MM.1S (cell line): Measurements from ENCODE around the gene EPN1.

Experiments
- DNase-seq: peaks from one replicate; pipeline ENCODE4 v3.0.0-alpha.2; 2015
- H2AFZ ChIP-seq: fragments of 300-600 bp; sonication (generic); 2 replicates; pipeline ENCODE4 v1.6.0; 2016; ENCODE audit warnings: antibody characterized with exemption, low read length
- H3F3A ChIP-seq: fragments of 300-600 bp; sonication (generic); 2 replicates; pipeline ENCODE4 v1.6.1; 2016; ENCODE audit warnings: mild to moderate bottlenecking, antibody characterized with exemption, low read length, moderate library complexity, mixed read lengths; ENCODE audit not compliant: insufficient read depth
- H3K27ac ChIP-seq: fragments of 300-600 bp; sonication (generic); 2 replicates; pipeline ENCODE4 v1.5.1; 2016; ENCODE audit warnings: mild to moderate bottlenecking, low read length
- H3K27me3 ChIP-seq: fragments of 300-600 bp; sonication (generic); replicated peaks from 2 replicates; pipeline ENCODE4 v1.6.0; 2016; ENCODE audit warnings: low read length; ENCODE audit not compliant: insufficient read depth
- H3K36me3 ChIP-seq: fragments of 300-600 bp; sonication (generic); replicated peaks from 2 replicates; pipeline ENCODE4 v1.6.1; 2016; ENCODE audit warnings: mild to moderate bottlenecking, low read length, mixed read lengths; ENCODE audit not compliant: insufficient read depth
- H3K4me1 ChIP-seq: fragments of 300-600 bp; sonication (generic); 2 replicates; pipeline ENCODE4 v1.6.1; 2016; ENCODE audit warnings: low read length, mixed read lengths
- H3K4me2 ChIP-seq: fragments of 300-600 bp; sonication (generic); 2 replicates; pipeline ENCODE4 v1.6.0; 2016; ENCODE audit warnings: low read depth, low read length
- H3K4me3 ChIP-seq: fragments of 300-600 bp; sonication (generic); 2 replicates; pipeline ENCODE4 v1.5.1; 2016; ENCODE audit warnings: low read length, mixed read lengths
- H3K79me2 ChIP-seq: fragments of 300-600 bp; sonication (generic); 2 replicates; pipeline ENCODE4 v1.6.1; 2016; ENCODE audit warnings: mixed run types, low read length, mixed read lengths
- H3K9ac ChIP-seq: fragments of 300-600 bp; sonication (generic); 2 replicates; pipeline ENCODE4 v1.6.1; 2016; ENCODE audit warnings: low read length, mixed read lengths
- H3K9me2 ChIP-seq: fragments of 300-600 bp; sonication (generic); replicated peaks from 2 replicates; pipeline ENCODE4 v1.6.1; 2016; ENCODE audit warnings: mild to moderate bottlenecking, low read length, mixed read lengths; ENCODE audit not compliant: insufficient read depth
- H3K9me3 ChIP-seq: fragments of 300-600 bp; sonication (generic); replicated peaks from 2 replicates; pipeline ENCODE4 v1.6.1; 2016; ENCODE audit warnings: mild to moderate bottlenecking, low read length, mixed read lengths; ENCODE audit not compliant: insufficient read depth
- H4K20me1 ChIP-seq: fragments of 300-600 bp; sonication (generic); 2 replicates; pipeline ENCODE4 v1.6.1; 2016; ENCODE audit warnings: mild to moderate bottlenecking, low read length, moderate library complexity, mixed read lengths; ENCODE audit not compliant: insufficient read depth
- CTCF ChIP-seq: fragments of 300-600 bp; sonication (generic); IDR thresholded peaks from 2 replicates; pipeline ENCODE4 v1.5.1; 2016; ENCODE audit warnings: antibody characterized with exemption, low read length, mixed read lengths
- EZH2 ChIP-seq: fragments of 300-600 bp; sonication (generic); optimal IDR thresholded peaks from 2 replicates; pipeline ENCODE3; 2017; ENCODE audit warnings: low read depth, mild to moderate bottlenecking, antibody characterized with exemption, low read length, mixed read lengths
- EZH2phosphoT487 ChIP-seq: fragments of 300-600 bp; sonication (generic); IDR thresholded peaks from 2 replicates; pipeline ENCODE4 v1.6.1; 2018; ENCODE audit warnings: antibody characterized with exemption, low read length

Gene EPN1

GRCh38 chr19:55680339-55681130, 5.5 kb downstream of the EPN1 start:
- Histone ChIP-seq H3K9me2 (no peaks in the 10 kb centered on the region), H3K79me2 (peaks cover 93% of the 10 kb centered on the region), H3K9me3 (no peaks in the 10 kb centered on the region), H4K20me1 (no peaks in the 10 kb centered on the region), H3K4me3 (no peak overlapping the region), H3F3A (peaks cover 21% of the 10 kb centered on the region; the same call in 1 of the 2 replicates), H2AFZ (no peak overlapping the region), H3K4me2 (no peak overlapping the region), H3K9ac (no peak overlapping the region), H3K27me3 (no peaks in the 10 kb centered on the region), H3K27ac (no peak overlapping the region), H3K36me3 (0 out of 2 replicates have a peak, but pooled peaks cover 6% of the 10 kb centered on the region), H3K4me1 (peaks cover 27% of the 10 kb centered on the region)
- no peak for TF ChIP-seq EZH2
- TF ChIP-seq EZH2phosphoT487 = no peak
- no peak for TF ChIP-seq CTCF
- no peak for DNase-seq

GRCh38 chr19:55681131-55682092, 6.4 kb downstream of the EPN1 start:
- H3K4me1 ChIP-seq = peaks cover 26% of the 10 kb centered on the region
- H3F3A ChIP-seq = peaks cover 16% of the 10 kb centered on the region; the same call in 1 of the 2 replicates
- no peaks in the 10 kb centered on the region for H3K9me2 ChIP-seq
- no peak overlapping the region for H3K9ac ChIP-seq
- H3K36me3 ChIP-seq = 0 out of 2 replicates have a peak, but pooled peaks cover 6% of the 10 kb centered on the region
- no peaks in the 10 kb centered on the region for H4K20me1 ChIP-seq
- no peak overlapping the region for H3K4me3 ChIP-seq
- H3K9me3 ChIP-seq = no peaks in the 10 kb centered on the region
- no peak for DNase-seq
- no peak for TF ChIP-seq EZH2phosphoT487
- TF ChIP-seq EZH2 = no peak
- no peak for TF ChIP-seq CTCF
- H3K4me2 ChIP-seq = no peak overlapping the region
- H3K27me3 ChIP-seq = no peaks in the 10 kb centered on the region
- no peak overlapping the region for H3K27ac ChIP-seq
- no peak overlapping the region for H2AFZ ChIP-seq
- H3K79me2 ChIP-seq = peaks cover 93% of the 10 kb centered on the region

- no peak for TF ChIP-seq EZH2phosphoT487
- TF ChIP-seq CTCF = no peak
- TF ChIP-seq EZH2 = no peak
- no peak for DNase-seq
- H3K27ac ChIP-seq = no peak overlapping the region
- H3K36me3 ChIP-seq = 0 out of 2 replicates have a peak, but pooled peaks cover 6% of the 10 kb centered on the region
- no peaks in the 10 kb centered on the region for H3K9me2 ChIP-seq
- H3K27me3 ChIP-seq = no peaks in the 10 kb centered on the region
- H3K9me3 ChIP-seq = no peaks in the 10 kb centered on the region
- no peak overlapping the region for H3K9ac ChIP-seq
- H3K79me2 ChIP-seq = peaks cover 90% of the 10 kb centered on the region
- no peak overlapping the region for H2AFZ ChIP-seq
- H3F3A ChIP-seq = no peaks in the 10 kb centered on the region; the same call in 1 of the 2 replicates
- H4K20me1 ChIP-seq = no peaks in the 10 kb centered on the region
- no peak overlapping the region for H3K4me2 ChIP-seq
- H3K4me1 ChIP-seq = peaks cover 6% of the 10 kb centered on the region
- H3K4me3 ChIP-seq = no peak overlapping the region
Measured at GRCh38 chr19:55683449-55684261, 8.6 kb downstream of the EPN1 start.
